ENCODE measurements around the gene RAMP3.
"Not testable (repeated sequence)": the region's sequence is repeated elsewhere in the genome, so short reads cannot be mapped to it uniquely, and the experiment has no call there.

RAMP3 gene

GRCh38 chr7:45149606-45150005 lies 8.0 kb upstream of the RAMP3 start:
- Histone ChIP-seq H3K4me3 (ENCODE audit: severe bottlenecking) (no peak overlapping the region), H3K27me3 (ENCODE audit: insufficient read depth, poor library complexity, severe bottlenecking) (peaks cover 8% of the 10 kb centered on the region), H3K9me3 (ENCODE audit: severe bottlenecking) (no peaks in the 10 kb centered on the region), H3K4me1 (ENCODE audit: insufficient read depth, poor library complexity, severe bottlenecking) (no peaks in the 10 kb centered on the region), H3K27ac (ENCODE audit: poor library complexity, severe bottlenecking) (no peak overlapping the region), H3K36me3 (ENCODE audit: low read depth) (no peaks in the 10 kb centered on the region)
- no peak for TF ChIP-seq CTCF (IDR thresholded peaks at IDR 0.05; ENCODE audit: poor library complexity, severe bottlenecking)
- peak; percentile 41 for DNase-seq (ENCODE audit: low spot score)
- no peak for ATAC-seq (ENCODE audit: low read depth)

GRCh38 chr7:45150199-45150598 lies 7.4 kb upstream of the RAMP3 start:
- Histone ChIP-seq H3K4me3 (ENCODE audit: severe bottlenecking) (no peak overlapping the region), H3K4me1 (ENCODE audit: insufficient read depth, poor library complexity, severe bottlenecking) (no peaks in the 10 kb centered on the region), H3K9me3 (ENCODE audit: severe bottlenecking) (no peaks in the 10 kb centered on the region), H3K27ac (ENCODE audit: poor library complexity, severe bottlenecking) (no peak overlapping the region), H3K27me3 (ENCODE audit: insufficient read depth, poor library complexity, severe bottlenecking) (peaks cover 8% of the 10 kb centered on the region), H3K36me3 (ENCODE audit: low read depth) (no peaks in the 10 kb centered on the region)
- TF ChIP-seq CTCF (IDR thresholded peaks at IDR 0.05; ENCODE audit: poor library complexity, severe bottlenecking): no peak
- DNase-seq (ENCODE audit: low spot score) (peak; percentile 23), ATAC-seq (ENCODE audit: low read depth) (no peak)

- peaks cover 8% of the 10 kb centered on the region for H3K27me3 ChIP-seq (ENCODE audit: insufficient read depth, poor library complexity, severe bottlenecking)
- DNase-seq (ENCODE audit: low spot score): peak; percentile 21
- no peak overlapping the region for H3K27ac ChIP-seq (ENCODE audit: poor library complexity, severe bottlenecking)
- TF ChIP-seq CTCF (IDR thresholded peaks at IDR 0.05; ENCODE audit: poor library complexity, severe bottlenecking): no peak
- no peak for ATAC-seq (ENCODE audit: low read depth)
- no peak overlapping the region for H3K4me3 ChIP-seq (ENCODE audit: severe bottlenecking)
- H3K4me1 ChIP-seq (ENCODE audit: insufficient read depth, poor library complexity, severe bottlenecking): no peaks in the 10 kb centered on the region
- H3K36me3 ChIP-seq (ENCODE audit: low read depth): no peaks in the 10 kb centered on the region
- no peaks in the 10 kb centered on the region for H3K9me3 ChIP-seq (ENCODE audit: severe bottlenecking)
Measured at GRCh38 chr7:45151131-45151684, 6.4 kb upstream of the RAMP3 start.

- no peak overlapping the region for H3K4me3 ChIP-seq (ENCODE audit: severe bottlenecking)
- no peak overlapping the region for H3K27ac ChIP-seq (ENCODE audit: poor library complexity, severe bottlenecking)
- DNase-seq (ENCODE audit: low spot score) (no peak), ATAC-seq (ENCODE audit: low read depth) (no peak)
- H3K4me1 ChIP-seq (ENCODE audit: insufficient read depth, poor library complexity, severe bottlenecking): no peaks in the 10 kb centered on the region
- H3K9me3 ChIP-seq (ENCODE audit: severe bottlenecking): no peaks in the 10 kb centered on the region
- H3K27me3 ChIP-seq (ENCODE audit: insufficient read depth, poor library complexity, severe bottlenecking): peaks cover 11% of the 10 kb centered on the region
- TF ChIP-seq CTCF (IDR thresholded peaks at IDR 0.05; ENCODE audit: poor library complexity, severe bottlenecking): no peak
- no peaks in the 10 kb centered on the region for H3K36me3 ChIP-seq (ENCODE audit: low read depth)
Measured at GRCh38 chr7:45151967-45152366, 5.6 kb upstream of the RAMP3 start.

GRCh38 chr7:45153233-45153632 lies 4.4 kb upstream of the RAMP3 start:
- H3K4me1 ChIP-seq (ENCODE audit: insufficient read depth, poor library complexity, severe bottlenecking): no peaks in the 10 kb centered on the region
- DNase-seq (ENCODE audit: low spot score): peak; percentile 23

GRCh38 chr7:45153861-45154260 lies 3.7 kb upstream of the RAMP3 start:
- not testable (repeated sequence) for H3K9me3 ChIP-seq (ENCODE audit: severe bottlenecking); H3K27ac ChIP-seq (ENCODE audit: poor library complexity, severe bottlenecking); H3K4me3 ChIP-seq (ENCODE audit: severe bottlenecking); ATAC-seq (ENCODE audit: low read depth); H3K36me3 ChIP-seq (ENCODE audit: low read depth); H3K4me1 ChIP-seq (ENCODE audit: insufficient read depth, poor library complexity, severe bottlenecking)
- peak; percentile 7 for DNase-seq (ENCODE audit: low spot score)
- H3K27me3 ChIP-seq (ENCODE audit: insufficient read depth, poor library complexity, severe bottlenecking): peaks cover 20% of the 10 kb centered on the region

More at GRCh38 chr7:45153233-45153632, 4.4 kb upstream of the RAMP3 start:
- no peak for TF ChIP-seq CTCF (IDR thresholded peaks at IDR 0.05; ENCODE audit: poor library complexity, severe bottlenecking)
- Histone ChIP-seq H3K9me3 (ENCODE audit: severe bottlenecking) (no peaks in the 10 kb centered on the region), H3K36me3 (ENCODE audit: low read depth) (no peaks in the 10 kb centered on the region), H3K27ac (ENCODE audit: poor library complexity, severe bottlenecking) (no peak overlapping the region), H3K4me3 (ENCODE audit: severe bottlenecking) (no peak overlapping the region), H3K27me3 (ENCODE audit: insufficient read depth, poor library complexity, severe bottlenecking) (peaks cover 18% of the 10 kb centered on the region)
- no peak for ATAC-seq (ENCODE audit: low read depth)

Measured in RWPE2 (cell line).